BE2C (cell line): ENCODE measurements around the gene JADE1.

Experiments
- DNase-seq: peaks from one replicate; pipeline ENCODE4 v3.0.0-alpha.2; 2020
- H3K27me3 ChIP-seq: fragments of 250-450 bp; sonication (Bioruptor Pico); 2 replicates; pipeline ENCODE4 v1.5.1; 2020; ENCODE audit warnings: mild to moderate bottlenecking
- H3K36me3 ChIP-seq: fragments of 250-450 bp; sonication (Bioruptor Pico); 2 replicates; pipeline ENCODE4 v1.5.1; 2020; ENCODE audit warnings: mild to moderate bottlenecking
- H3K4me1 ChIP-seq: fragments of 250-450 bp; sonication (Bioruptor Pico); 2 replicates; pipeline ENCODE4 v1.5.1; 2020
- H3K4me3 ChIP-seq: 2 replicates; pipeline ENCODE4 v1.5.1; 2011; ENCODE audit warnings: low read depth, low read length
- H3K9me3 ChIP-seq: fragments of 250-450 bp; sonication (Bioruptor Pico); 2 replicates; pipeline ENCODE4 v1.5.1; 2020
- CTCF ChIP-seq: IDR thresholded peaks from 2 replicates; pipeline ENCODE4 v1.5.1; 2012; ENCODE audit warnings: mild to moderate bottlenecking, low read depth, low read length

The JADE1 gene

GRCh38 chr4:128854433-128854832 lies 44.9 kb downstream of the JADE1 start:
- TF ChIP-seq CTCF, result no peak
- Histone ChIP-seq H3K27me3 (no peaks in the 10 kb centered on the region), H3K4me3 (no peak overlapping the region), H3K4me1 (no peaks in the 10 kb centered on the region), H3K9me3 (no peaks in the 10 kb centered on the region), H3K36me3 (peaks cover 88% of the 10 kb centered on the region)
- DNase-seq, result no peak

- H3K36me3 ChIP-seq, result peaks cover 91% of the 10 kb centered on the region
- no peaks in the 10 kb centered on the region for H3K9me3 ChIP-seq
- no peak for TF ChIP-seq CTCF
- H3K27me3 ChIP-seq, result no peaks in the 10 kb centered on the region
- no peak overlapping the region for H3K4me3 ChIP-seq
- no peak for DNase-seq
- no peaks in the 10 kb centered on the region for H3K4me1 ChIP-seq
Measured at GRCh38 chr4:128855621-128856020, 46.1 kb downstream of the JADE1 start.

- Histone ChIP-seq H3K9me3 (no peaks in the 10 kb centered on the region), H3K36me3 (peaks cover 91% of the 10 kb centered on the region), H3K4me3 (no peak overlapping the region), H3K4me1 (no peaks in the 10 kb centered on the region), H3K27me3 (no peaks in the 10 kb centered on the region)
- TF ChIP-seq CTCF, result no peak
- DNase-seq, result no peak
Measured at GRCh38 chr4:128856246-128856645, 46.7 kb downstream of the JADE1 start.

GRCh38 chr4:128858879-128859671 lies 49.6 kb downstream of the JADE1 start:
- H3K27me3 ChIP-seq, result no peaks in the 10 kb centered on the region
- no peak for DNase-seq
- H3K4me3 ChIP-seq, result no peak overlapping the region
- TF ChIP-seq CTCF, result no peak
- peaks cover 89% of the 10 kb centered on the region for H3K36me3 ChIP-seq
- peaks cover 4% of the 10 kb centered on the region; the same call in 1 of the 2 replicates for H3K4me1 ChIP-seq
- H3K9me3 ChIP-seq, result no peaks in the 10 kb centered on the region

GRCh38 chr4:128859887-128860677 lies 50.6 kb downstream of the JADE1 start:
- Histone ChIP-seq H3K4me3 (no peak overlapping the region), H3K4me1 (peaks cover 4% of the 10 kb centered on the region; the same call in 1 of the 2 replicates), H3K27me3 (no peaks in the 10 kb centered on the region), H3K9me3 (no peaks in the 10 kb centered on the region), H3K36me3 (peaks cover 89% of the 10 kb centered on the region)
- no peak for DNase-seq
- TF ChIP-seq CTCF, result no peak
